ENCODE measurements around the gene WDR6.

WDR6 gene

DNA sequence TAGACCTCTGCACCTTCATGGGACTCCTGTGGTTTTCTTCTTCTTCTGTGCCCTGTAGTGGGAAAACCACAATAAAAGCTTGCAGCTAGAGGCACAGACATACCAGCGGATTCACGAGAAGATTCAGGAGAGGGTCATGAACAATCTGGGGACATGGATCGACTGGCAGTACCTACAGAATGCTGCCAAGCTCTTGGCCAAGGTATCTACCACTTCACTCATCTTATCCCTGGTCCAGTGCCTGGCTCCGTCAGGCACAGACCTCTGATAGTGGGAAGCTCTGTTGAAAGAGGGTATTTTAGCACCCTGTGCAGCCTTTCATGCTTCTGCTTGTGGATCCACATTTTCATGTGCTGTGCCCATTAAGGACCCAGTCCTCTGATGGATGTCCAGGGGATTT lies 26.9 kb upstream of the WDR6 start:
- Histone ChIP-seq H3K36me3 (ENCODE audit: control insufficient read depth, low read depth, low read length) (peaks cover 74% of the 10 kb centered on the region), H3K9me3 (ENCODE audit: control insufficient read depth, low read depth, low read length) (no peaks in the 10 kb centered on the region), H3K4me1 (ENCODE audit: control insufficient read depth, low read depth, low read length) (no peaks in the 10 kb centered on the region)

DNA sequence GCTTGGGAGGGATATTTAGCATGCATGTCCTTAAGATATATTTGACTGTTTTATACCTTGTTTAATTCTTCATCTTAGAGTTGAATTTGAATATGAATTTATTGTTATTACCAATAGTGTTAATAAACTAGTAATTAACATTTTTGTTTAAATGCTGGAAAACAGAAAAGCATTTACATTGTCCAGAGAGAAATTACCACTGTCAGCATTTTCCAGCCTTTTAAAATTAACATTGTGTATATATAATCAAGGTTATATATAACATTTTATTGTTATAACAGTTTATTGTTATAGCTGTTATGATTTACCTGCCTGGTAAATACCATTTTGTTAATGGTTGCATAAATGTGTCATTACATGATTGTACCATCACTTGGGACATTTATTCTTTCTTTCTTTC lies 25.2 kb upstream of the WDR6 start:
- Histone ChIP-seq H3K27me3 (ENCODE audit: control insufficient read depth, insufficient read depth, low read length) (no peaks in the 10 kb centered on the region), H3K9me3 (ENCODE audit: control insufficient read depth, low read depth, low read length) (no peaks in the 10 kb centered on the region), H3K36me3 (ENCODE audit: control insufficient read depth, low read depth, low read length) (peaks cover 72% of the 10 kb centered on the region), H3K27ac (ENCODE audit: low read length) (no peak overlapping the region), H3K4me1 (ENCODE audit: control insufficient read depth, low read depth, low read length) (no peaks in the 10 kb centered on the region), H3K9ac (ENCODE audit: low read length) (no peak overlapping the region), H3K4me3 (ENCODE audit: low read length) (no peak overlapping the region)

More for the DNA sequence above, 26.9 kb upstream of the WDR6 start:
- no peak overlapping the region for H3K4me3 ChIP-seq (ENCODE audit: low read length)
- no peak overlapping the region for H3K9ac ChIP-seq (ENCODE audit: low read length)
- H3K27ac ChIP-seq (ENCODE audit: low read length) = no peak overlapping the region
- H3K27me3 ChIP-seq (ENCODE audit: control insufficient read depth, insufficient read depth, low read length) = no peaks in the 10 kb centered on the region

DNA sequence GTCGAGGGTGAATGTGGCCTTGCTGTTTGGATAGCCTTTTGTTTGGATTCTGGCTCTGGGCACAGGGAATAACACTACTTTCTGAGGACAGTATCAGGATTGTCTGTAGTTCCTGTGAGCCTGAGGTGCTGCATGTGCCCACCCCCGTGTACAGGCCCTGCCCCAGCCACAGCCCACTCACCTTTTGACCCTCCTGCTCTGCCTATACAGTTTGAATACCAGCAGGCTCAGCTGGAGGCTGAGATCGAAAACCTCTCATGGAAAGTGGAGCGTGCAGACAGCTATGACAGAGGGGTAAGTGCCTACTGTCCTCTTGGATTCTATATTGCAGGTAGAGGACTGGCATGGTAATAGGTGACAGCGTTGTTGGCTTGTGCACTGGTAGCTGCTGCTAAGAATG lies 24.5 kb upstream of the WDR6 start:
- Histone ChIP-seq H3K27ac (ENCODE audit: low read length) (no peak overlapping the region), H3K9me3 (ENCODE audit: control insufficient read depth, low read depth, low read length) (no peaks in the 10 kb centered on the region), H3K9ac (ENCODE audit: low read length) (no peak overlapping the region), H3K27me3 (ENCODE audit: control insufficient read depth, insufficient read depth, low read length) (no peaks in the 10 kb centered on the region), H3K4me1 (ENCODE audit: control insufficient read depth, low read depth, low read length) (no peaks in the 10 kb centered on the region), H3K4me3 (ENCODE audit: low read length) (no peak overlapping the region), H3K36me3 (ENCODE audit: control insufficient read depth, low read depth, low read length) (peaks cover 67% of the 10 kb centered on the region)

DNA sequence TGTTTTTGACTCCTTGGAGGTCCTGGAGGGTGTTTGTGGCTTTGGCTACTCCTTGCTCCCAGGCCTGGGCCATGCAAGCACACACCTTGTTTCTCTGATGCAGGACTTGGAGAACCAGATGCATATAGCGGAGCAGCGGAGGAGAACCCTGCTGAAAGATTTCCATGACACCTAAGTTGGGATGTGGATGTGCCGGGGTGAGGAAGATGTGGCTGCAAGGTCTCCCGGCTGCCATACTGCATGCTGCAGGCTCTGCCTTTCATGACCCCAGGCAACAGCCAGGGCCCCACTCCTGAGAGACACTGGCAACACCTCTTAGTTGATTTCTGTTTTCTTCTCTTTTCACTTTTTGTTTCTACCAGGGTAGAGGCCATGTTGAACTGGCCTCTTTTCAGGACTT lies 24.1 kb upstream of the WDR6 start:
- Histone ChIP-seq H3K4me3 (ENCODE audit: low read length) (no peak overlapping the region), H3K4me1 (ENCODE audit: control insufficient read depth, low read depth, low read length) (no peaks in the 10 kb centered on the region), H3K9me3 (ENCODE audit: control insufficient read depth, low read depth, low read length) (no peaks in the 10 kb centered on the region), H3K9ac (ENCODE audit: low read length) (no peak overlapping the region), H3K27me3 (ENCODE audit: control insufficient read depth, insufficient read depth, low read length) (no peaks in the 10 kb centered on the region), H3K27ac (ENCODE audit: low read length) (no peak overlapping the region), H3K36me3 (ENCODE audit: control insufficient read depth, low read depth, low read length) (peaks cover 63% of the 10 kb centered on the region)

DNA sequence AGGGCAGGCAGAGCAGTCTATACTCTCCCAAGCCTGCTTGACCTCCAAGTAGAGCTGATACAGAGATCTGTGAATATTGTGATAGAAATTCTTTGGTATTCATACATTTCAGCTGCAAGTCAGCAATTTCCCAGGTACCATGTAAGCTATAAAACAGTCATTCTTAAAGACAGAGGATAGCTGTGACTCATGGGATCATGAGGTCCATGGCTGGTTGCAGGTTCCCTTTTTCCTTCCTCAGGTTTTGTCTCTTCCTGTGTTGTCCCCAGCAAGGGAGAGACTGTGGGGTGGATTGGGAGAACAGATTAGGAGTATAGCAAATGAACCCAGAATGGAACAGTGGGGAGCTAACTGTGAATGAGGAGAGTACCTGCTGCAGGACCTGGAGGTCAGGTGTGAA lies 22.5 kb upstream of the WDR6 start:
- Histone ChIP-seq H3K27me3 (ENCODE audit: control insufficient read depth, insufficient read depth, low read length) (no peaks in the 10 kb centered on the region), H3K36me3 (ENCODE audit: control insufficient read depth, low read depth, low read length) (peaks cover 55% of the 10 kb centered on the region), H3K4me1 (ENCODE audit: control insufficient read depth, low read depth, low read length) (peaks cover 4% of the 10 kb centered on the region), H3K27ac (ENCODE audit: low read length) (no peak overlapping the region), H3K9ac (ENCODE audit: low read length) (no peak overlapping the region), H3K4me3 (ENCODE audit: low read length) (no peak overlapping the region), H3K9me3 (ENCODE audit: control insufficient read depth, low read depth, low read length) (no peaks in the 10 kb centered on the region)

DNA sequence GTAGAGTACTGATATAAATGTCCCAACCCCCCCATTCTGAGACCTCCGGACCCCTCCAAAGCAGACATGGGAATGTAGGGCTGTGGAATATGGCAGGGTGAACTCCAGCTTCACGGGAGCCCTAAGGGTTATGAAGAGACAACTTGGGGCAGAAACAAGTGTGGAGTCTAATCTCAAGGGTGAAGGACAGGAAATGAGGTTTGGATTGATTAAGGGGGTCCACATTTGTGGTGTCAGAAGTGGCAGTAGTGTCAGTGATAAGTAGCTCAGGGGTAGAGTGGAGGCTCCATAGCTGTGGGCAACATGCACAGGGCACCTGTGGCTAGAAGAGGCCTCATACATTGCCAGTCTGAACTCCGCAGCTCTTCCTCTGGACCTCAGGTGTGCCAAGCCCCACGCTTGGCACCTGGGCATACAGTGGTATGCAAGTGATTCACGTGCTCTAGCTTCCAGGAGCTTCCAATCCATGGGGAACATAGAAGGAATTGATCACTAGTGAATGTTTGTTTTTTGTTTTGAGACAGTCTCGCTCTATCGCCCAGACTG lies 21.3 kb upstream of the WDR6 start:
- Histone ChIP-seq H3K36me3 (ENCODE audit: control insufficient read depth, low read depth, low read length) (peaks cover 46% of the 10 kb centered on the region), H3K9me3 (ENCODE audit: control insufficient read depth, low read depth, low read length) (no peaks in the 10 kb centered on the region), H3K4me3 (ENCODE audit: low read length) (no peak overlapping the region), H3K27ac (ENCODE audit: low read length) (no peak overlapping the region), H3K9ac (ENCODE audit: low read length) (no peak overlapping the region), H3K27me3 (ENCODE audit: control insufficient read depth, insufficient read depth, low read length) (no peaks in the 10 kb centered on the region), H3K4me1 (ENCODE audit: control insufficient read depth, low read depth, low read length) (peaks cover 5% of the 10 kb centered on the region)

DNA sequence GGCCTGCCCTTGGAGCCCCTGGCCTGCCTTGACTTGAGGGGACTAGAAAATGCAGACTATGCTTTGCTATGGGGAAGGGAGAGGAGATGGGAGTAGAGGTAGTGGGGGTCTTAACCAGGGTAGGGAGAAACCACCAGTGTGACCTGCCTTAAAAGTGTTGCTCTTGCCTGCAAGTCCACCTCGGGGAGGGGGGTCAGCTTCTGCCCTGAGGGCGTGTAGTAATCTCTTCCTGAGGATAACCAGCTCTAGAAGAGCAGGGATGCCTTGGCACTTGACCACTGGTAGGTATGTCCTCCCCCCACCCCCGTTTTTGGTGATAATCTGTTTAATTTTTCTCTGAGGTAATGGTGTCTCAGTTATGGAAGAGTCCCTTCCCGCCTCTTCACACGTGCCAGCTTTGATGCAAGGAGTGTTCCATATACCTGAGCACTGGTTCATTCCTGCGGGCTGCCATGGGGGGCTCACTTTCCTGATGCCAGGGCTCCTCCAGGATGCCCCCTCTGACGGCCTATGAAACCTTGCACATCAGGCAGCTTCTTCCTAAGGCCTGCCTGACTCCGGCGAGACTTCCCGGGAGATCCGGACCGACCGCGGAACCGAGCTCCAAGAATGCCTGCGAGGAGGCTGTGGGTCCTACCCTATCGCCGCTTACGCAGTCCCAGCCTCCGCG lies 17.9 kb upstream of the WDR6 start:
- H3K9ac ChIP-seq (ENCODE audit: low read length) = peak overlapping the region; percentile 77
- no peaks in the 10 kb centered on the region for H3K9me3 ChIP-seq (ENCODE audit: control insufficient read depth, low read depth, low read length)
- H3K4me1 ChIP-seq (ENCODE audit: control insufficient read depth, low read depth, low read length) = peaks cover 13% of the 10 kb centered on the region
- H3K4me3 ChIP-seq (ENCODE audit: low read length) = peak overlapping the region; percentile 92
- peak overlapping the region; percentile 51 for H3K27ac ChIP-seq (ENCODE audit: low read length)
- H3K36me3 ChIP-seq (ENCODE audit: control insufficient read depth, low read depth, low read length) = peaks cover 21% of the 10 kb centered on the region
- no peaks in the 10 kb centered on the region for H3K27me3 ChIP-seq (ENCODE audit: control insufficient read depth, insufficient read depth, low read length)

DNA sequence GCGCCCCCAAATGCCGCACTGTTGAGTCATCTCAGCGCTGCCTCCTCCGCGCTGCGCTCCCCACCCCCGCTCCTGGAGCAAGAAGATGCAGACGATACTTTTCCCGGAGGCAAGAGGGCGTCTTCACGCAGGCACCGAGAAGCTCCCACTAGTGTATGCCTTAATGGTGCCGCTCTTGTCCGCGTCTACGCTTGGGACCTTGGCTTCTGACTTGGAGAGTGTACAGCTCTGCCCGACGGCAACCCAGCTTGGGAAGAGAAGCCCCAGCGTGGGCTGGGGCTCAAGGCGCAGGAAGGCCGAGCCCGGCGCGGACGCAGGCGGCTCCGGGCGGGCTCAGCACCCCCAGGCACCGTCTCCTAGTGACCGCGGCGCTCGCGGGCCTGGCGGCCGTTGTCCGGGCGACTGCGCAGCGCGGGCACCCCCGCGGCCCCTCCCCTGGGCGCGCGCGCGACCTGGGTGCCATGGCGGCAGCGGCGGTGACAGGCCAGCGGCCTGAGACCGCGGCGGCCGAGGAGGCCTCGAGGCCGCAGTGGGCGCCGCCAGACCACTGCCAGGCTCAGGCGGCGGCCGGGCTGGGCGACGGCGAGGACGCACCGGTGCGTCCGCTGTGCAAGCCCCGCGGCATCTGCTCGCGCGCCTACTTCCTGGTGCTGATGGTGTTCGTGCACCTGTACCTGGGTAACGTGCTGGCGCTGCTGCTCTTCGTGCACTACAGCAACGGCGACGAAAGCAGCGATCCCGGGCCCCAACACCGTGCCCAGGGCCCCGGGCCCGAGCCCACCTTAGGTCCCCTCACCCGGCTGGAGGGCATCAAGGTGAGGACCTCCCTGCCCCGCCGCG lies 17.2 kb upstream of the WDR6 start, which contains the start of gene P4HTM:
Gene P4HTM, plus strand, starts transcription at position 446 of the 840 bp plus-strand sequence. Its CDS starts 16 bp downstream, at position 462.
- no peaks in the 10 kb centered on the region for H3K27me3 ChIP-seq (ENCODE audit: control insufficient read depth, insufficient read depth, low read length)

DNA sequence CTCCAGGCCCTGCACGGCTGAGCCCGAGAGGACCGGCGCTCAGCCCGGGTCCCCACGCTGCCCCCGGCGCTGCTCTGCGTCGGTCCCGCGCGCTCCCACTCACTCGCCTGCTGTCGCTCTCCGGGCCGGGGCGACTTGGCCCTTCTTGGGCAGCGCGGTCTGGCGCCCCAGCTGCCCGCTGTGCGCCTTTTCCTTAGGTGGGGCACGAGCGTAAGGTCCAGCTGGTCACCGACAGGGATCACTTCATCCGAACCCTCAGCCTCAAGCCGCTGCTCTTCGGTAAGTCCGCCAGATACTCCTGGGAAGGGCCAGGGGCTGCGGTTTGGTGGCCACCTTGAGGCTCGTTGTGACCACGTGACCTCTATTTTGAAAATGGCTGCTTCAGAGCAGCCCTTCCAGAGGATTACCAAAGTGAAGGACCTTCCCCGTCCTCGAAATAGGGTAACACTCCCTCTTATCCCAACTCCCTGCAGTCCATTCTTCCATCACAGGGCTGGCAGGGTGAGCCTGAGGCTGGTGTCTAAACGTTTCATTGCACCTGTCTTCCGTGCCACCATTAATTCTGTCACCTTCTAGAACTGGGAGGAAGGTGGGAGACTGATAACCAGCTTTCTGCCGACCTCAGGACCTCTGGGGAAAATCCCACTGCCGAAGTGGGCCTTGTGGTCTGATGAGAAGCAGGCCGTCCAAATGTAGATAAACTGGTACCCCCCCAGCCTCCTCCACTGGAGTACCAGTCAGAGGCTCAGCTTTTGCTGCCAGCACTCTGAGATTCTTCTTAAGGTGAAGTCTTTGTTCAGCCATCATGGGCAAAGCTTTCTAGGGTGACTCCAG lies 16.3 kb upstream of the WDR6 start:
- Histone ChIP-seq H3K27ac (ENCODE audit: low read length) (peak overlapping the region; percentile 4), H3K9ac (ENCODE audit: low read length) (peak overlapping the region; percentile 77), H3K27me3 (ENCODE audit: control insufficient read depth, insufficient read depth, low read length) (no peaks in the 10 kb centered on the region), H3K4me3 (ENCODE audit: low read length) (peak overlapping the region; percentile 92), H3K4me1 (ENCODE audit: control insufficient read depth, low read depth, low read length) (peaks cover 13% of the 10 kb centered on the region), H3K36me3 (ENCODE audit: control insufficient read depth, low read depth, low read length) (peaks cover 10% of the 10 kb centered on the region), H3K9me3 (ENCODE audit: control insufficient read depth, low read depth, low read length) (no peaks in the 10 kb centered on the region)

More for the DNA sequence above, 17.2 kb upstream of the WDR6 start, which contains the start of gene P4HTM:
- H3K9ac ChIP-seq (ENCODE audit: low read length) = peak within 1 kb of the TSS; percentile 77
- peak within 1 kb of the TSS; percentile 51 for H3K27ac ChIP-seq (ENCODE audit: low read length)
- no peaks in the 10 kb centered on the region for H3K9me3 ChIP-seq (ENCODE audit: control insufficient read depth, low read depth, low read length)
- H3K4me3 ChIP-seq (ENCODE audit: low read length) = peak within 1 kb of the TSS; percentile 92
- peaks cover 14% of the 10 kb centered on the region for H3K36me3 ChIP-seq (ENCODE audit: control insufficient read depth, low read depth, low read length)
- peaks cover 13% of the 10 kb centered on the region for H3K4me1 ChIP-seq (ENCODE audit: control insufficient read depth, low read depth, low read length)

DNA sequence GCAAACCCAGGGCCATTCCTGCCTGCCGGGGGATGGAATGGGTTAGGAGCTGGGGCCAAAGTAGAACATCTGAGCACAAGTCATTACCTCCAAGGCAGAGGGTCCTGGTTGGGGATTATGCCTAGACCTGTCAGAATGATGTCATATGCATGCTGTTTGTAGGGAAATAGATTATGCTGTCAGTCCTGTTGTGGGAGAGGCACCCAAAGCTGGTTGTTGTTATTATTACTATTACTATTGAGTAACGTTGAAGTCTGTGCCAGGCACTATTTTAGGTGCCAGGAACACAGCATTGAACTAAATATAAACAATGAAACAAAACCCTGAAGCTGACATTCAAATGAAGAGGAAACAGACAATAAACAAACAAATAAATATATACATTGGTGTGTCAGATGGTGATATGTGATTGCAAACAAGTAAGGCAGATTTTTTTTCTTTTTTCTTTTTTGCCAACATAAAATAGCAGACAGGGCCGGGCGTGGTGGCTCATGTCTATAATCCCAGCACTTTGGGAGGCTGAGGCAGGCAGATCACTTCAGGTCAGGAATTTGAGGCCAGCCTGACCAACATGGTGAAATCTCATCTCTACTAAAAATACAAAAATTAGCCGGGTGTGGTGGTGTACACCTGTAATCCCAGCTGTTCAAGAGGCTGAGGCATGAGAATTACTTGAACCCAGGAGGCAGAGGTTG lies 15.2 kb upstream of the WDR6 start:
- no peaks in the 10 kb centered on the region for H3K36me3 ChIP-seq (ENCODE audit: control insufficient read depth, low read depth, low read length)
- no peak overlapping the region for H3K9ac ChIP-seq (ENCODE audit: low read length)
- peak overlapping the region; percentile 92 for H3K4me3 ChIP-seq (ENCODE audit: low read length)
- H3K27ac ChIP-seq (ENCODE audit: low read length) = no peak overlapping the region
- no peaks in the 10 kb centered on the region for H3K9me3 ChIP-seq (ENCODE audit: control insufficient read depth, low read depth, low read length)
- H3K27me3 ChIP-seq (ENCODE audit: control insufficient read depth, insufficient read depth, low read length) = no peaks in the 10 kb centered on the region
- H3K4me1 ChIP-seq (ENCODE audit: control insufficient read depth, low read depth, low read length) = peaks cover 13% of the 10 kb centered on the region
